ENCODE results near the gene ANKLE1. TPM values are rescaled to one million over a fixed set of nuclear protein-coding genes. Genes with fewer than 3 reads are reported as not detected.

Gene ANKLE1
- total RNA-seq (2014; rRNA removed; shearing (Covaris generic)), result 0.24 and 0.60 TPM in 2 replicates

DNA sequence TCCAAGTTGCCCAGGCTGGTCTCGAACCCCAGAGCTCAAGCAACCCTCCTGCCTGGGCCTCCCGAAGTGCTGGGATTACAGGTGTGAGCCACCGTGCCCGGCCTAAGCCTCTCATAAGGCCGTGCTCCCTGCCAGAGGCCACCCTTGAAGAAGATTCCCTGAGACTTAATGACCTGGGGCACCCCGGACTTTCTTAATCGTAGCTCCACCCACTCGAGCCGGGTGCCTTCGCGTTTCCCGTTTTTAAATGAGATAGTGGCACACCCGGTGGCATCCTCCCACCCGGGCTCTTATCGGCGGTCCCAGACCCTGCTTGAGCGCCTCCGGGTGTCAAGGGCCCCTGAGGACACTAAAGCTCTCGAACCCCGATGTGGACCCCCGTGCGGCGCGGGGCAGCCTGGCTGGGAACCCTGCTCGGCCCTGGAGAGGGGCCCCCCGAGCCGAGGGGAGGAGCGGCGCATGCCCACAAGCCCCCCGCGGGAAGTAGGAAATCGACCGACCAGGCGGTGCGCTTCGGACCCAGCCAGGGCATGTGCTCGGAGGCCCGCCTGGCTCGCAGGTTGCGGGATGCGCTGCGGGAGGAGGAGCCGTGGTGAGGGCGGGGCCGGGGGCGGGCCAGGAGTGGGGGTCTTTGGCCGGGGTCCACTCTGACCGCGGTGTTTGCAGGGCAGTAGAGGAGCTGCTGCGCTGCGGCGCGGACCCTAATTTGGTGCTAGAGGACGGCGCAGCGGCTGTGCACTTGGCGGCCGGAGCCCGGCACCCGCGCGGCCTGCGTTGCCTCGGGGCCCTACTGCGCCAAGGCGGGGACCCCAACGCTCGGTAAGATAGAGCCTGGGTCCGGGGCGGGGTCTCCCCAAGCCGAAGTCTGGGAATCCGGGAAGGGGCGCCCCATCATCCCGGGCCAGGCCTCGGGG, at the start of gene ANKLE1:
Gene ANKLE1 (plus strand): TSS at position 511 of the 914 bp plus-strand sequence. CDS start 20 bp downstream, at position 531.
- no peak for DNase-seq (ENCODE audit: low spot score)

DNA sequence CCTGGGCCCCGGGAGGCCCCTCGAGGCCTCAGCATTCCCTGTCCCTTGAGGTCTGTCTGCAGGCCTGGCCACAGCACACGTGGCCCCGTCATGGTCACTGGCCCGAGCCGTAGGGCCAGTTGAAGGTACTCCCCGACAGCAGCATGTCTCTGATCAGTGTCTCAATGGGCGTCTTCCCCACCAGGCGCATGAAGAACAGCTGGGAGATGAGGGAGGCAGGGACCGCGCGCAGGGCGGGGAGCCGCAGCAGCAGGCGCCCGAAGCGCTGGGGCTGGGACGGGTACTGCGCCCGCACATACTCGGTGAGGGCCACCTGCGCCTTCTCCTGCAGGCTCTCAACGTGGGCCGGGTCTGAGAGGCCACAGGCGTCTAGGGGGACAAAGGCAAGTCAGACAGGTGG, 49.4 kb upstream of the ANKLE1 start:
- DNase-seq (ENCODE audit: low spot score), result no peak

DNA sequence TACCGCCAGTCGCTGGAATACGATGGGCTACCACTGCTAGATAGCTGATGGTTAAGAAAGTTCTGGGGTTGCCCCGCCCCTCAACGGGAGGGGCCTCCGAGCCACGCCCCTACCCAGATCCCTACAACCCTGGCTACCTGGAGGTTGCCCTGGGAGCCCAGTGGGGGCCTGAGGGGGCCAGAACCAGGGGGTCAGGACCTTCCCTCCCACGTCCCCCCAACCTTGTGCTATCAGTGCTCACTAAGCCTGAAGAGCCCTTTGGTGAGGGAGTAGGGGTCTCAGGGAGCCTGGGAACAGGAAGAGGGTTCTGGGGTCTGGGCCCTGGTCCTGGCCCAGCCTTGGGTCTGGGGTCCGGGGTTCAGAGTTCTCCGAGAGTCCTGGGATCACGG, 46.8 kb upstream of the ANKLE1 start:
- no peak for DNase-seq (ENCODE audit: low spot score)

GRCh38 chr19:17235300-17235970, 46.3 kb upstream of the ANKLE1 start:
- DNase-seq (ENCODE audit: low spot score), result no peak

- DNase-seq (ENCODE audit: low spot score), result no peak
Observed at GRCh38 chr19:17235971-17236777, 45.5 kb upstream of the ANKLE1 start.

- DNase-seq (ENCODE audit: low spot score), result no peak
Observed at GRCh38 chr19:17236811-17237543, 44.7 kb upstream of the ANKLE1 start.

GRCh38 chr19:17237747-17238706, 43.7 kb upstream of the ANKLE1 start:
- no peak for DNase-seq (ENCODE audit: low spot score)

DNA sequence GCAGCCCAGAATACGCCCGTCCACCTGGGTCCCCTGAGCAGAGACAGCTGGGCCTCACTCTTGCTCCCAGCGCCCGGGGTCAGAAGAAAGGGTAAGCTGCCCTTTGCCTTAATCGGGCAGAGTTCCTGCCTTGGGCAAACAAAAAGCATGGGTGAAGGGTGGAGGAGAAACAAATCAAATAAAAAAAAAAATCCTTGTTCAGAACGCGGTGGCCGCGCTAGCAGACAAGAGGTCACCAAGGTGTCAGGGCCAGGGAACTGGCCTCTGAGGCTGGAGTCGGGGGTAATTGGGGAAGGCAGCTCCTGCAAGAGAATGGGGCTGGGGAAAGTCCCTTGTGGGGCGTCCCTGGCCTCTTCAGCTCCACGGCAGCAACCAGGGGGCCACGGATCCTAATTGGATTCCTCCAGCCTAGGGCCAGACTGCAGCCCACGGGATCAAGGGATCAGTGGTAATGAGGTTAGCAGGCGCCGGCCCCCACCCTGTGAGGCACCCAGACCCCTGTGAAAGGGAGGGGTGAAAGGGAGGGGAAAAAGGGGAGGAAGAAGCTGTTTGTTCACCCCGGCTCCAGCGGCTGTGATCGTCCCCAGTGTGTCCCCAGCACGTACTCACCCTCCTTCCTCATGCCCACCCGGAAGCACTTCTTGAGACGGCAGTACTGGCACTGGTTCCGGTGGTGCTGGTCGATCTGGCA, 41.5 kb upstream of the ANKLE1 start:
- DNase-seq (ENCODE audit: low spot score), result no peak

DNA sequence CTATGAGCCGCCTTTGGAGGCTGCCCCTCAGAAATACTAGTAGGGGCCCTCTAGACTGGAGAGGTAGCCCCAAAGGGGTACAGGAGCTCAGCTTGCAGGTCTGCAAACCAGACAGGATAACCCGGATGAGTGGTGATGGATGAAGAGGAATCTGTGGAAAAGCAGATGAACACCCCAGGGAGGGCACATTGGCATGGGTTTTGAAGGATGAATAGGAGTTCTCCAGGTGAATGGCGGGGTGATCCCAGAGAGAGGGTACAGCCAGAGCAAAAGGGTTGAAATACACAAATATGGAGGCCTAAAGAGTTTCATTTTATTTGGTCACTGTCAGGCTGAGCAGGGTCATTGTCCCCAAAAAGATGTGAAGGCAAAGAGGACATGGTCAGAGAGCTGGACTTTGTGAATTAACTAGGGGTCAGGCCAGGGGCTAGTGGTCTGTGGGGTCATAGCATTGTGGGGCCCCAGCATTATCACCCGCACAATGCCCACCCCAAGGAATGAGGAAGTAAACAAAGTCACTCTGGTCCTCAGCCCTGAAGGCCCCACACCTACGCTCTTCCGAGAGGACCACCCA, 40.8 kb upstream of the ANKLE1 start:
- DNase-seq (ENCODE audit: low spot score), result no peak

GRCh38 chr19:17242431-17243208, 39.1 kb upstream of the ANKLE1 start:
- DNase-seq (ENCODE audit: low spot score), result no peak

DNA sequence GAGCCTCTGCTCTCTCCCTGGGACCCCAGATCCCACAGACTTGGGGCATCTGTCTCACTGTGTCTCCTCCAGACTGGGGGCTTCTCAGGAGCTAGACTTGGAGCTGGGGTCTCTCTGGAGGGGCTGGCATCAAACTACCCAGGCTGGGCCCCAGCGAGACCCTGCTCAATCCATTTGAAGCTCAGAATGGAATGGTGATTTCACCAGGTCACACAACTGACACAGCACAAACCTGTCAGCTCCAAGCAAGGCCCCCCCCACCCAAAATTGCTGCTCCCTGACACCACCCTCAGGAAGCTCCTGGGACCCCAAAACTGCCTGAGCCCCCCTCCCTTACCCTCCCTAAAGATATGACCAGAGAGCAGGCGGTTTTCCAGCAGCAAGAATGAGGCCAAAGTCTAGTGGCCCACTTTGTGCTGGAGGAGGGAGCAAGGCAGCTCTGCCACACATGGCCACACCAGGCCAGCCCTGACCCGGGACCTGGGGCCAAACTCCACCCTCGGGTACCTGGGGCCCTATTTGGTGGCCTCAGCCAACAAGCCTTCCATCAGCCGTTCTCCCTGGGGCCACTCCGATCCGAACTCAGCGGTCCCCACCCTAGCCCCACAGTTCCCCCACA, 38.4 kb upstream of the ANKLE1 start:
- DNase-seq (ENCODE audit: low spot score), result no peak

DNA sequence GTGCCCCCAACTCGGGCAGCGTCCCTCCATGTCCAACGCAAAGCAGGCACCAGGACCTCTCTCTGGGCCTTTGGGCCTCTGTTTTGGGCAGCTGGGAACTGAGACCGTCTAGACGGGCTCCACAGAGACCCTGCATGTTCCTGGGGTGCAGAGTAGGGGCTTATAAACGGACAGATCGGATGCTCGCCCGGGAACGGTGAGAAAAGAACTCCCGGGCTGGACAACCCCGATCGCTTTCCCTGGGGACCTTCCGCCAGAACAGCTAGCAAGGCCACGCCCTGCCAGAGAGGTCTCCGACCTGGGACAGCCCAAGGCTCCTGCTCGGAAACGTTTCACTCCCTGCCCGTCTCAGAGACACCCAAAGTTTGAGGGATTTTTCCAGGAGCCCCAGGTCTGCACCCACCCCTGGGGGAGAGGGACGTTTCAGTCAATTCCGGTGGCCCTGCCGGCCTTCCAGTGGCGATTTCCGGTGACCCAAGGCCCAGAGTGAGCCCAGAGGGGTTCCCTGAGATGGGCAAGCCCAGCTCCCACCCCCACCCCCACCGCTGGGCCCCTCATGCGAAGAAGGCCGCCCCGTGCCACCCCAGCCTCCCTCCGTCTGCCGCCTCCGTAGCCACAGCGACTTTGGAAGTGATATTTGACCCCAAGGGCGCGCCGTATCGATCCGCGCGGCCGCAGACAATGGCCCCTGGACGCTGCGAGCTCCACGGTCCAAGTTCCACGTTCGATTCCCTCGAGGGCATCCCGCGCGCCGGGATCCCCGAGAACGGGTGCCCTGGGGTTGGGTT, 37.7 kb upstream of the ANKLE1 start:
- no peak for DNase-seq (ENCODE audit: low spot score)

DNA sequence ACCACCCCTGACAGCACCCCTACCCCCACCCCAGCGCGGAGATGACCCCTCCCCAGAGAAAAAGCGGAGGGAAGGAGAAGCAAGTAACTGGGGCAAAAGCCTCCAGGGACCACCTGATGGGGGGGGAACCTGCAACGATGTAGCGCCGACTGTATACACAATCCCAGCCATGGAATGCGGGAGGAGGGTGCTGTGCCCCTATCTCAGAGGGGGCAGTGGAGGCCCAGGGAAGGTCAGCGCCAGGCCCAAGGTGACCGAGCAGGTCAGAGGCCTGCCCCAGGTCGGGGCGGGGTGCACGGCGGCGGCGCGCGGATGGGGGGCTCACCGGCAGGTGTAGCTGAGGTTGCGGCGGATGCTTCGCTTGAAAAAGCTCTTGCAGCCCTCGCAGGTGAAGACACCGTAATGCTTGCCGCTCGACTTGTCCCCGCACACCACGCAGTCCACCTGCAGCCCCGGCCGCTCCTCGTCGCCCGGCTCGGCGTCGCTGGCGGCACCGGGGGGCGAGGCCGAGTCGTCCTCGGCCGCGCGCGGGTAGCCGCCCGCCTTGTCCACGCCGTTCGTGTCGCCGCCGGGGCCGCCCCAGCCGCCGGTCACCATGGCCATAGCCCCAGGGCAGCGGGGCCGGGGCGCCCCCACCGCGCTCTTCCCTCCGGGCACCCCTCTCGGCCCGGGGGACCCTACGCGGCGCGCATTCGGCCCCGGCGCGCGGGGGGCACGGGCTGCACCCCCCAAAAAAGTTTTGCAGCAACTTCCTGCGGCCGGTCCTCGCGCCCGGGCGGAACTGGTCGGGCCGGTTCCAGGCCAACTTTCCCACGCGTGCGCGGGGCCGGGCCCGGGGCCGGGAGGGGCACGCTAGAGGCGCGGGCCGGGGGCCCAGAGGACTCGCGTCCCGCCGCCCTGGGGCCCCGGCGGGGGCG, 36.8 kb upstream of the ANKLE1 start:
- no peak for DNase-seq (ENCODE audit: low spot score)

DNA sequence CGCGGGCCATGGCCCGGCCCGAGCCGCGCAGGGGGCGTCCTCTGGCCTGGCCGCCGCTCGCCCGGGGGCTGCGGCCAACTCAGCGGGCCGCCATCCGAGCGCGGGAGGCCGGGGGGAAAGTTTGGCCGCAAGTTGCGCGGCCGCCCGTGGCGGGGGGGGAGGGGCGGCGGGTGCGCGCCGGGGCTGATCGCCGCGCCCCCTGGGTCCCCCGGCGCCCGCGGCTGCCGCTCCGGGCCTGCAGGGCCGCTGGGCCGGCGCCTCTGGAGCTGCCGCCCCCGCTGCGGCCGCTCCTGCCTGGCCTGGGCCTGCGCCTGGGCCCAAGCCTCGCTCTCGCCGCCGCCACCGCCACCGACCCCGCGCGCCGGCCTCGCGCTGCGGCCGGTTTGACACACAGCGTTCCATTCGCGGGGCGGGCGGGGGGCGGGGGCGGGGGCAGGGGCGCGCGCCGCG, 36.1 kb upstream of the ANKLE1 start, which contains the start of gene NR2F6:
Gene NR2F6 (minus strand): TSS at position 385 of the 450 bp plus-strand sequence. CDS start 699 bp downstream, outside the sequence.
- DNase-seq (ENCODE audit: low spot score), result no peak

GRCh38 chr19:17246681-17247425, 34.8 kb upstream of the ANKLE1 start:
- DNase-seq (ENCODE audit: low spot score), result no peak

Data from A172 (cell line).